Activated naive CD8-positive, alpha-beta T cell treated with anti-CD3 and anti-CD28 coated beads, Interleukin-2, amount 50 U/mL, for 16 hours (primary cell): Measurements from ENCODE around the gene TFPI.

Experiments used
- DNase-seq: peaks from one replicate; pipeline ENCODE4 v3.0.0-alpha.2; 2020; ENCODE audit warnings: low read depth, low spot score

The TFPI gene

GRCh38 chr2:187504312-187504921, 49.8 kb downstream of the TFPI start:
- no peak for DNase-seq

GRCh38 chr2:187503700-187504099, 50.5 kb downstream of the TFPI start:
- DNase-seq: no peak

GRCh38 chr2:187502467-187502866, 51.8 kb downstream of the TFPI start:
- no peak for DNase-seq

GRCh38 chr2:187500585-187501359, 53.5 kb downstream of the TFPI start:
- DNase-seq: no peak

- peak; percentile 6 for DNase-seq
These were observed 54.2 kb downstream of the TFPI start for GRCh38 chr2:187499941-187500532.

GRCh38 chr2:187497858-187498463, 56.3 kb downstream of the TFPI start:
- DNase-seq: no peak

GRCh38 chr2:187497140-187497539, 57.1 kb downstream of the TFPI start:
- DNase-seq: no peak

GRCh38 chr2:187495324-187495723, 58.9 kb downstream of the TFPI start:
- no peak for DNase-seq

GRCh38 chr2:187493877-187494568, 60.2 kb downstream of the TFPI start:
- no peak for DNase-seq

- DNase-seq: no peak
These were observed 61.1 kb downstream of the TFPI start for GRCh38 chr2:187493180-187493579.

GRCh38 chr2:187486241-187486640, 68.0 kb downstream of the TFPI start:
- DNase-seq: no peak

- DNase-seq: no peak
These were observed 68.7 kb downstream of the TFPI start for GRCh38 chr2:187485523-187485922.

GRCh38 chr2:187483537-187483936, 70.7 kb downstream of the TFPI start:
- no peak for DNase-seq

- no peak for DNase-seq
These were observed 71.4 kb downstream of the TFPI start for GRCh38 chr2:187482796-187483195.

- DNase-seq: no peak
These were observed 72.7 kb downstream of the TFPI start for GRCh38 chr2:187481543-187481942.

GRCh38 chr2:187478719-187479118, 75.5 kb downstream of the TFPI start:
- DNase-seq: no peak

GRCh38 chr2:187477051-187477450, 77.2 kb downstream of the TFPI start:
- no peak for DNase-seq

- no peak for DNase-seq
These were observed 78.6 kb downstream of the TFPI start for GRCh38 chr2:187475499-187476248.

GRCh38 chr2:187470698-187471097, 83.5 kb downstream of the TFPI start:
- DNase-seq: no peak

GRCh38 chr2:187469538-187469937, 84.7 kb downstream of the TFPI start:
- no peak for DNase-seq

GRCh38 chr2:187468262-187468661, 86.0 kb downstream of the TFPI start:
- no peak for DNase-seq
